GM21786 (cell line): Measurements from ENCODE around the gene ATOSB.
"Not testable (repeated sequence)": the region's sequence is repeated elsewhere in the genome, so short reads cannot be mapped to it uniquely, and the experiment has no call there.

Experiments
- ATAC-seq: cut with Tn5 transposase; IDR thresholded peaks from one replicate; pipeline ENCODE4 v1.9.1; 2021; ENCODE audit not compliant: unreplicated experiment

ATOSB gene, protein sequence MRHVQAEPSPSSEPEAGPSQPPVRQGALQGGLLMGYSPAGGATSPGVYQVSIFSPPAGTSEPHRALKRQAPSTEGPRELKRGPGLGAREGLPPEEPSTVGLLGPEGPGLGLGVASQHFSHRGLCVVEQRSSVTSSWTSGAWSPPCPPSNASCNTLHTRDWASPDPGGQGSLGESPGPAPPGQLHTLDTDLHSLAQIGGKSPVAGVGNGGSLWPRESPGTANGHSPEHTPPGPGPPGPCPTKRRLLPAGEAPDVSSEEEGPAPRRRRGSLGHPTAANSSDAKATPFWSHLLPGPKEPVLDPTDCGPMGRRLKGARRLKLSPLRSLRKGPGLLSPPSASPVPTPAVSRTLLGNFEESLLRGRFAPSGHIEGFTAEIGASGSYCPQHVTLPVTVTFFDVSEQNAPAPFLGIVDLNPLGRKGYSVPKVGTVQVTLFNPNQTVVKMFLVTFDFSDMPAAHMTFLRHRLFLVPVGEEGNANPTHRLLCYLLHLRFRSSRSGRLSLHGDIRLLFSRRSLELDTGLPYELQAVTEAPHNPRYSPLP

DNA sequence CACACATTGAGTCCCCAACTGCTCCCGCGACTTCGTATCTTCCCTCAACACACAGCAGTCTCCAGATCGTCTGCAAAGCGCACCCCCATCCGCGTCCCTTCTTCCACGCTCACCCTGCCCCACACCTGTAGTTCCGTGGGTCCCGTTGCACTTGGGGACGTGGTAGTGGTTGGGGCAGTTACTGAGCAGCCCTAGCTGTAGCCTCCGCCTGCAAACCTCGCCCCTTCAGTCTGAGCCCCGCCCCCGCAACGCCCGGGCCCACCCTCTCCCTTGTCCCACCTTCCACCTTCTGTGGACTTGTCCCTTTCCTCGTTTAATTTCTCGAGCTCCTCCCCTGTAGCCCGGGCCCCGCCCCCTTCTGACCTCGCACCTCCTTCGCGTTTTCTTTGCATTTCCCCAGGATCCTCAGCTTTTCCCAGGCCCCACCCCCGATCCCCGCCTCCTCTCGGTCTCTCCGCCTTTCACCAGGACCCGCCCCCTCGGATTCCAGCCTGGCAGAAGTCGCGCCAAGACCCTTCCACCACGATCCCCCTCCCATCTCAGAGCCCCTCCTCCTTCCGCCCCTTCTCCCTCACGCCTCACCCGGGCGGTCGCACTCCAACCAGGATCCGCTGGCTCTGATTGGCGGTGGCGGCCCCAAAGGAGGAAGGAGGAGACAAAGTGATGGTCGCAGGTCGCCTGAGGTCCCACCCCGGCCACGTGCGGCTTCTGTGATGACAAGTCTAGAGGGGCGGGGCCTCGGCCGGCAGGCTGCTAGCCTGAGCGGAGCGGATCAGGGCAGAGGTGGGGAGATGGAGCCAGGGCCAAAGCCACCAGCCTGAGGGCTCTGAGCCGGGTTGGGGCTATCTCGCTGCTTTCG lies at the start of gene ATOSB:
ATOSB (minus strand) TSS at position 183 of the 859 bp plus-strand sequence. CDS start 7,588 bp downstream, outside the sequence.
- peak; percentile 38 for ATAC-seq

GRCh38 chr9:35164711-35165110 lies 49.0 kb upstream of the ATOSB start:
- ATAC-seq, result no peak

GRCh38 chr9:35163413-35163812 lies 47.8 kb upstream of the ATOSB start:
- no peak for ATAC-seq

- no peak for ATAC-seq
Observed at GRCh38 chr9:35162605-35163315, 47.1 kb upstream of the ATOSB start.

GRCh38 chr9:35161713-35162604 lies 46.3 kb upstream of the ATOSB start, which contains the start of gene UNC13B:
Gene UNC13B (plus strand): TSS chr9:35162009. CDS start chr9:35162284, 275 bp downstream.
- peak; percentile 73 for ATAC-seq

- no peak for ATAC-seq
Observed at GRCh38 chr9:35158501-35159280, 43.0 kb upstream of the ATOSB start.

GRCh38 chr9:35157836-35158235 lies 42.2 kb upstream of the ATOSB start:
- ATAC-seq, result not testable (repeated sequence)

DNA sequence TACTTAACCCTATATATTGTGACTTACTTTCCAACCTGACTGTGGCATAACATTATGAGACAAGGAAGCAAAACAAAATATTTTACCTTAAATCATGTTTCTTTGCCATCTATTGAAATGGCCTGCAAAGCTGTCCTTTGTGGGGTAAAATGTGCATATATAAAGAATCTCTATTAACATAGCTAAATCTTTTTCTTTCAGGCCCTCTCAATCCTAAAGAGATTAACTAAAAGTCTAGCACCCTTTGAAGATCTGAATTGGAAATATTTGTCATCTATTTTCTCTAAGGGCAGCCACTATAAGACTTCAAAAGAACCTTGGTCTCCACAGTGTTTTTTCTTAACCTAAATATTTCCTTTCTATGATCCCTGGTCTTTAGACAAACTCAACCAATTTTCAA lies 41.1 kb upstream of the ATOSB start:
- no peak for ATAC-seq

DNA sequence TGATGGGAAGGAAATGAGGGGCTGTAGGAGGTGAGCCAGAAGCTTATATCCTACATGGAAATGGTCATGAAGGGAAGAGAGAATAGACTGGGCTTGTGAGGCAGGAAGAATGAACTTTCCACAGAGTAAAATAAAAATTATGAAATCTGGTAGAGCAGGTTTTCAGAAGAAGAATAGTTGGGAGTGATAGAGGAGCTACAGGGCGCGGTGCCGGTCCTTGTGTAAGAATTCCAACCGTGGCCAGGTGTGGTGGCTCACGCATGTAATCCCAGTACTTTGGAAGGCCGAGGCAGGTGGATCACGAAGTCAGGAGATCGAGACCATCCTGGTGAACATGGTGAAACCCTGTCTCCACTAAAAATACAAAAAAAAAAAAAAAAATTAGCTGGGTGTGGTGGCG lies 37.3 kb upstream of the ATOSB start:
- ATAC-seq, result no peak

GRCh38 chr9:35147941-35148563 lies 32.4 kb upstream of the ATOSB start:
- not testable (repeated sequence) for ATAC-seq

GRCh38 chr9:35142037-35142436 lies 26.4 kb upstream of the ATOSB start:
- no peak for ATAC-seq

DNA sequence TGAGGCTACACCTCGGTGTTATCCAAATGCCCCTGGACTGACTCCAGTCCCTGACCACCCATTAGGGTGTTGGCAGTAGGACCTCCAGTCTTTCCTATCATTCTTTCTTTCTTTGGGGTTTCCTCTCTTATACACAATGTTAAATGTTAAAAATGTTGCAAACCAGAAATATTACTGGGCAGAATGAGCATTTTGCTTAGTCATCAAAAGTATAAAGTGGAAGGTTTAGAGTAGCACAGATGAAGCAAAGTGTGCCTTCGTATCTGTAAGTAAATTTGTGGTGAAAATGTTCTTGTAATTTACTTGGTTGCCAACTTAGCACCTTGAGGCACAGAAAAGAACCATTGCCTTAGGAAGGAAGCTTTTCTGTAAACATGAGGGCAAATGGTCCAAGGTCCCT lies 24.4 kb upstream of the ATOSB start:
- ATAC-seq, result no peak

DNA sequence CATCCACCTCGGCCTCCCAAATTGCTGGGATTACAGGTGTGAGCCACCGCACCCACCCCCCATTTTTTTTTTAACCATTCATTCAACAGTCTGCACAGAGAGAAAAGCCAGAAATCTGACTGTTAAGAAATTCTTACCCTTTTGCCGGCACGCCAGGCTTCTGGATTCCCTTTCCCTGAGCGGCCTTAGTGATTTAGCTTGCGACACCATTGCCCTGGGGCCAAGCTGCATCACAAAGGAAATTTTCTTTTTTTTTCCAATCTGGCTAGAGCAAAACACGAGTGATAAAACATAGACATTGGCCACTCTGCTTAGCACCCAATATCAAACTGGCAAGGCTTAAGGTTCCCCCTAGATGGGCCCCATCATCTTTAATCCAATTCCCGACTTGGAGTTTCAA lies 21.2 kb upstream of the ATOSB start:
- no peak for ATAC-seq

GRCh38 chr9:35135988-35136387 lies 20.3 kb upstream of the ATOSB start:
- no peak for ATAC-seq

GRCh38 chr9:35134920-35135319 lies 19.3 kb upstream of the ATOSB start:
- no peak for ATAC-seq

DNA sequence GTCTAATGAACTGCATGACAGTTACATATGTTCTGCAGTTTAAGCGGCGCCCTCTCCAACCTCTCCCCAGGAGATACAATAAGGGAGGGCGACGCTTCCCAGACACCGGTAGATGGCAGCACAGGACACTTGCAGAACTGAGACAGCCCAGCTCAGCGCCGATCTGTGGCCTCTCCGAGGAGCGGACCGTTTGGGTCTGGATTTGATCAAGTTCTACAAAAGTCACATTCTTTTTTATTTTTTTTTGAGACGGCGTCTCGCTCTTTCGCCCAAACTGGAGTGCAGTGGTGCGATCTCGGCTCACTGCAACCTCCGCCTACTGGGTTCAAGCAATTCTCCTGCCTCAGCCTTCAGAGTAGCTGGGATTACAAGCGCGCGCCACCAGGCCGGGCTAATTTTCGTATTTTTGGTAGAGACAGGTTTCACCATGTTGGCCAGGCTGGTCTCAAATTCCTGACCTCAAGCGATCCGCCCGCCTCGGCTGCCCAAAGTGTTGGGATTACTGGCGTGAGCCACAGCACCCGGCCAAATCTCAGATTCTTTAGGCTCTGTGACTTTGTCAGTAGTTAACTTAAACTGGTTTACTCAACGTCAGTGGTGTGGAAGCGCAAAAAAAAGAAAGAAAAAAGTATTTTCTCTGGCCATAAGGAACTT lies 1.4 kb upstream of the ATOSB start:
- ATAC-seq, result peak; percentile 43

DNA sequence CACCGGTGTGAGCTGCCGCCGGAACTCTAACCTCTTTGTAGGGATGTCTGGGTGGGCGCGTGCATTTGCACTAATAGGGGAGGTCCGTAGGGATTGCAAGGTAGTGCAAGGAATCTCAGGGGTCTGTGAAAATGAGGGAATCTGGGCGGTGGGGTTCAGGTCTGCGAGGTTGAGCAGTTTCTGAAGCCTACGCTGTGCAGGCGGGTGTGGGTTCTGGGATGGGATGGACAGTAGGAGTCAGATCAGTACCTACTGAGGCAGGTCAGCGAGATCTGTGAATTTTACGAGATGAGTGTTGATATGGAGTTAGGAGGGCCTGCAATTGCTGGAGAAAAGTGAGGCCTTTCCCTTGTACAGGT lies 856 bp upstream of the ATOSB start:
- no peak for ATAC-seq
